Transverse colon (tissue), 4 donors: ENCODE results near the gene SELENOM. TPM values are rescaled to one million over a fixed set of nuclear protein-coding genes. Genes with fewer than 3 reads are reported as not detected.

Experiments
- DNase-seq: peaks from one replicate; pipeline ENCODE4 v3.0.0-alpha.2; 2019
- H3K27ac ChIP-seq, 4 donors: fragments of 200-600 bp; sonication (generic); 2 replicates each; pipeline ENCODE4 v1.5.1; 2016 to 2018; ENCODE audit warnings: inconsistent platforms in 4 of 4
- H3K27me3 ChIP-seq: fragments of 200-600 bp; sonication (generic); 2 replicates; pipeline ENCODE4 v1.5.1; 2017; ENCODE audit warnings: inconsistent platforms
- H3K36me3 ChIP-seq, 4 donors: fragments of 200-600 bp; sonication (generic); 2 replicates each; pipeline ENCODE4 v1.5.1; 2017 to 2019; ENCODE audit warnings: inconsistent platforms in 4 of 4
- H3K4me1 ChIP-seq, 4 donors: fragments of 200-600 bp; sonication (generic); 2 replicates each; pipeline ENCODE4 v1.5.1; 2017 to 2020; ENCODE audit warnings: inconsistent platforms in 4 of 4
- H3K4me3 ChIP-seq, 4 donors: fragments of 200-600 bp; sonication (generic); 1 replicate in 1 of 4; 2 replicates in 3 of 4; pipeline versions ENCODE4 v1.5.1 to v1.6.1; 2017 to 2019; ENCODE audit warnings: inconsistent platforms in 4 of 4
- H3K9me3 ChIP-seq, 2 donors: fragments of 200-600 bp; sonication (generic); 2 replicates each; pipeline ENCODE4 v1.5.1; 2017 to 2019; ENCODE audit warnings: inconsistent platforms in 2 of 2
- CTCF ChIP-seq, 5 experiments: fragments of 200-600 bp in 3 of 5; fragments of 450-650 bp in 2 of 5; sonication (generic) in 3 of 5; IDR thresholded peaks; 1 replicate in 2 of 5; 2 replicates in 3 of 5; pipeline ENCODE4 v1.5.1; 2016 to 2017; ENCODE audit warnings: antibody characterized with exemption in 5 of 5, inconsistent platforms in 3 of 5, mild to moderate bottlenecking in 2 of 5, moderate library complexity in 1 of 5
- EP300 ChIP-seq: sonication (generic); formaldehyde crosslinking; IDR thresholded peaks from one replicate; pipeline ENCODE4 v1.6.1; 2017; ENCODE audit warnings: antibody characterized with exemption, low read depth
- POLR2A ChIP-seq: fragments of 450-650 bp; IDR thresholded peaks from one replicate; pipeline ENCODE4 v1.6.1; 2016; ENCODE audit warnings: antibody characterized with exemption, mild to moderate bottlenecking, moderate library complexity
- POLR2AphosphoS5 ChIP-seq, 3 donors: sonication (generic); formaldehyde crosslinking; IDR thresholded peaks; one replicate each; pipeline ENCODE4 v1.6.1; 2016; ENCODE audit warnings: antibody characterized with exemption in 3 of 3
- WGBS, 2 donors: methylation state at CpG; one replicate each; pipeline ENCODE4 v1.1.5; 2018; ENCODE audit warnings: low coverage in 1 of 2; 5-methylcytosine and 5-hydroxymethylcytosine counted together
- in situ Hi-C, 4 donors: fragments of 200-750 bp; cut with MboI; loops; one replicate each; pipeline versions ENCODE4 v1.15.0 to v1.15.1; 2017; ENCODE audit warnings: low sequenced_read_pairs in 3 of 4, low pct_ligation_motif_present in 1 of 4, low pct_unique_long_range_greater_than_20kb in 1 of 4
- intact Hi-C: fragments of 100-400 bp; cut with DNase I; formaldehyde crosslinking; loops from one replicate; pipeline ENCODE4 v1.15.1; 2023; ENCODE audit warnings: low total_unique reads
- total RNA-seq, 4 donors: library from RNA; depleted of rRNA; stranded (reverse); fragments of >200 nt; gene quantifications; one replicate each; pipeline ENCODE4 v1.1.0, GENCODE V29; 2016

SELENOM gene
- total RNA-seq, 4 donors from 2014 or later: 247 to 334 (median 315) TPM

DNA sequence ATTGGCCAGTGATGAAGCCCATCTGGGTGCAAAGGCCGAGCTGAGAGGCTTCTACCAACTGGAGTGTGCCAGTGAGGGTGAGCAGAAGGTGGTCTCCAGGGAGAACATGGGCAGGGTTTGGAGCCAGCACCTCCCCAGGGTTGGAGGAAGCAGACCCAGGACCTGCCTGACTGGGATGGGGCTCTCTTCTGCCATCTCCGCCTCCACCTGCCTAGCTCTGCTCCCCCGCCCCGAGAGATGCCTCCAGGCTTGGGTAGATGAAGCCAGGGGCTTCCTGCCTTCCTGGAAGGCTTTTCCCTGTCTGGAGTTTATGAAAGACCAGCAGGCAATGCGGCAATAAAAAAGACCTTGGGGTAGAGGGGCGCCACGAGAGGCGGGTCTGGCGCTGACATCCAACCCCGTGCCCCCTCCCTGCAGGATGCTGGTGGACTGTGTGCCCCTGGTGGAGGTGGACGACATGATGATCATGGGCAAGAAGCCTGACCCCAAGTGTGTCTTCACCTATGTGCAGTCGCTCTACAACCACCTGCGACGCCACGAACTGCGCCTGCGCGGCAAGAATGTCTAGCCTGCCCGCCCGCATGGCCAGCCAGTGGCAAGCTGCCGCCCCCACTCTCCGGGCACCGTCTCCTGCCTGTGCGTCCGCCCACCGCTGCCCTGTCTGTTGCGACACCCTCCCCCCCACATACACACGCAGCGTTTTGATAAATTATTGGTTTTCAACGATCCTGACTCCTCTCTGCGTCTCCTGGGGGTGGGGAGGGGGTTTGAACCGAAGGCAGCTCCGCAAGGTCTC lies 3.3 kb downstream of the SELENOM start:
- Histone ChIP-seq H3K4me3 (peak overlapping the region in 2 of 4 donors; percentile 53 to 60), H3K4me1 (peaks cover 24 to 61% (median 41%) of the 10 kb centered on the region in 4 donors), H3K36me3 (peaks cover 0 to 15% (median 3%) of the 10 kb centered on the region in 4 donors), H3K9me3 (no peaks in the 10 kb centered on the region), H3K27me3 (no peaks in the 10 kb centered on the region), H3K27ac (peak overlapping the region; percentile 86 to 97 (median 96))
- in situ Hi-C loops: no loop called here
- WGBS, 2 donors: 53 to 73% methylated on average over 3 to 33 of the region's 33 CpGs
- intact Hi-C loops: loop anchor here (1.0 kb wide), 1 partner anchor 12 kb away; no protein-coding TSS in a partner anchor
- TF ChIP-seq POLR2A (peak; percentile 20), POLR2AphosphoS5 (IDR thresholded peaks at IDR 0.05) (peak in 2 of 3 donors; percentile 56 to 66), CTCF (IDR thresholded peaks at IDR 0.05) (peak in 1 of 5 experiments; percentile 24), EP300 (no peak)
- no peak for DNase-seq

DNA sequence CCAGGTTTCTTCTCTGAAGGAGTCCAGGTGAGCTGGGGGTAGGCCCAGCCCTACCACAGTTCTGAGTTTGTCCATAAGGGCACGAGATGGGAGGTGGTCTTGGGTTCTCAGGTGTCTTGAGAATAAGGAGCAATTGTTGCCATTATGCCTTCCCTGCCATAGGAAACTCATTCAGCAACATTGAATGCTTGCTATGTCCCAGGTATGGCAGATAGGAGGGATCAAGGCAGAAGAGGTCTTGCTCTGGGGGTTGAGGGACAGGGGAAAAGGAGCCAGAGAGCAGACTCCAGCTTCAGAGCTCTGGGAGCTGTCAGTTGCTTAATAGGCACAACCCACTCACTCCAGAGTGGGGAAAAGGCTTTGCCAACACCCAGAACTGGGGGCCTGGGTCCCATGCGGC lies 4.3 kb downstream of the SELENOM start:
- H3K4me1 ChIP-seq: peaks cover 29 to 68% (median 49%) of the 10 kb centered on the region in 4 donors
- TF ChIP-seq POLR2AphosphoS5 (IDR thresholded peaks at IDR 0.05): no peak
- no peak for TF ChIP-seq POLR2A
- no peak for TF ChIP-seq CTCF (IDR thresholded peaks at IDR 0.05)
- TF ChIP-seq EP300: no peak
- H3K27me3 ChIP-seq: no peaks in the 10 kb centered on the region
- intact Hi-C loops: no loop called here
- H3K36me3 ChIP-seq: peaks cover 0 to 15% (median 3%) of the 10 kb centered on the region in 4 donors
- no peak overlapping the region for H3K4me3 ChIP-seq
- DNase-seq: no peak
- peak overlapping the region; percentile 86 to 97 (median 96) for H3K27ac ChIP-seq
- 76% methylated on average over 2 of the region's 2 CpGs; no CpG with 5 or more reads in 1 of the 2 donors for WGBS, 2 donors
- no peaks in the 10 kb centered on the region for H3K9me3 ChIP-seq
- in situ Hi-C loops: no loop called here

DNA sequence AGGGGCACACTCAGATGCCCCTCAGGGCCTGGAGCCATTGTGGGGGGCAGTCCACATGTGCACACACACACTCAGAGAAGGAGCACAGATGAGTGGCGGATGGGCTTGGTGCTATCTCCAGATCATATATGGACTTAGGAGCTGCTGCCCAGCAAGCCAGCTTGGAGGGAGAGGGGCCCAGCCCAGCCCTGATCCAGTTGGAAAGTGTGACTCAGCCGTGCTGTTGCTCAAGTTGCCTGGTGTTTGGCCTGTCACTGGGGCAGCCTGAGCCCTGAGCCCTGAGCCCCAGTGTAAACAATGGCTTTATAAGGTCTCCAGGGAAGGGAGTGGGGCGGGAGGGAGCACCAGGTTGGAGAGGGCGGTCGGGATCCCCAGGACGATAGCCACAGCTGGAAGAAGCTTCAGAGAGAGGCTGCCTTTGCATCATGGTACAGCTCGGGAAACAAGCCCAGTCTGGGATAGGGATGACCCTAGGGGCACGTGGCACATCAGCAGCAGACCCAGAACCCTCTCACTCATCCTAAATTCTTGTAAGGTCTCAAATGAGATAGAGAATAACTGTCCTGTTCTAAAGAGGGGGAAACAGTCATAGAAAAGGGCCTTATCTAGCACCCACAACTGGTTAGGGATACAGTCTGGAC lies 4.8 kb downstream of the SELENOM start:
- Histone ChIP-seq H3K36me3 (peaks cover 0 to 15% (median 3%) of the 10 kb centered on the region in 4 donors), H3K4me3 (no peak overlapping the region), H3K27me3 (no peaks in the 10 kb centered on the region), H3K27ac (peak overlapping the region; percentile 86 to 97 (median 96)), H3K9me3 (no peaks in the 10 kb centered on the region), H3K4me1 (peaks cover 25 to 70% (median 47%) of the 10 kb centered on the region in 4 donors)
- 43 to 53% methylated on average over 1 to 8 of the region's 8 CpGs for WGBS, 2 donors
- peak; percentile 79 for DNase-seq
- intact Hi-C loops (no loop called here), in situ Hi-C loops (no loop called here)
- TF ChIP-seq CTCF (IDR thresholded peaks at IDR 0.05) (no peak), POLR2AphosphoS5 (IDR thresholded peaks at IDR 0.05) (peak; percentile 84 to 89 (median 87)), EP300 (peak; percentile 72), POLR2A (peak; percentile 10)
